Spinal cord (tissue), 10 donors: ENCODE measurements around the gene DISC1. TPM values are rescaled to one million over a fixed set of nuclear protein-coding genes. Genes with fewer than 3 reads are reported as not detected.
A peak's percentile ranks its signal among the peaks of the same experiment; 100 is the strongest.

Source experiments
- DNase-seq, 6 donors: peaks; one replicate each; pipeline versions ENCODE4 v3.0.0 to v3.0.0-alpha.2; 2013 to 2015; ENCODE audit warnings: low spot score in 6 of 6, low read depth in 4 of 6
- H3K27ac ChIP-seq: one replicate; pipeline ENCODE4 v1.5.1; 2013; ENCODE audit warnings: low read depth, low read length, control low read depth
- H3K27me3 ChIP-seq: one replicate; pipeline ENCODE4 v1.6.1; 2013; ENCODE audit warnings: low read length; ENCODE audit not compliant: control insufficient read depth, insufficient read depth
- H3K36me3 ChIP-seq: one replicate; pipeline ENCODE4 v1.6.1; 2013; ENCODE audit warnings: low read length; ENCODE audit not compliant: control insufficient read depth, insufficient read depth
- H3K4me1 ChIP-seq: one replicate; pipeline ENCODE4 v1.6.1; 2013; ENCODE audit warnings: low read length; ENCODE audit not compliant: control insufficient read depth, insufficient read depth
- H3K4me3 ChIP-seq: one replicate; pipeline ENCODE4 v1.5.1; 2013; ENCODE audit warnings: low read depth, low read length, control low read depth
- H3K9me3 ChIP-seq: one replicate; pipeline ENCODE4 v1.6.1; 2013; ENCODE audit warnings: low read length; ENCODE audit not compliant: control insufficient read depth, insufficient read depth
- WGBS: methylation state at CpG from one replicate; pipeline ENCODE4 v1.1.5; 2013; ENCODE audit warnings: missing lambda C conversion rate; ENCODE audit not compliant: insufficient coverage; 5-methylcytosine and 5-hydroxymethylcytosine counted together
- polyA plus RNA-seq, 2 donors: library from polyadenylated mRNA; unstranded; fragments of 120-200 nt; gene quantifications; one replicate each; pipeline ENCODE4 v1.2.1, GENCODE V29; 2013; ENCODE audit not compliant: insufficient read length in 2 of 2
- total RNA-seq, 2 donors: library from RNA; depleted of rRNA in 1 of 2; stranded (reverse); fragments of 120-200 nt in 1 of 2; fragments of >200 nt in 1 of 2; gene quantifications; one replicate each; pipeline versions ENCODE4 v1.2.3 to v1.2.4, GENCODE V29; 2013 to 2014
- donor health status: healthy.

Gene DISC1
- total and polyA plus RNA-seq, 4 donors = 8.3 to 22.1 (median 13.7) TPM

DNA sequence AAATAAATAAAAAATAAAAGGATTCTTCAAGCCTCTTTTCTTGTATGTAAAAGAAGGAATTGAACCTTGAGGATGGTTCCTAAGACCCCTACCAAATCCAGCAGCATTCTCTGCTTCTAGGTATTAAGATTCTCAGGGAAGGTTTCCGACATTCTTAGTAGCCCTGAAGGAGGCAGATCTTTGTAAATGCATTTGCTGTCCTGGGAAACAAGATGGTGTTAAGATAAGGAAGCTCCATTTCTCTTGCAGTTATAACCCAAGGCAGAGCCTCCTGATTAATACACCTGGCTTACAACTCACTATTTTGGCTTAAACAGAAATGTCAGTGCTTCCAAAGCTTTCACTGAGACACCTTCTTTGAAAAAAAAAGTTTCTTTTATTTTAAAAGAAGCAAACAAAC, 393.8 kb downstream of the DISC1 start:
- Histone ChIP-seq H3K27me3 (no peaks in the 10 kb centered on the region), H3K9me3 (no peaks in the 10 kb centered on the region), H3K4me3 (no peak overlapping the region), H3K4me1 (no peaks in the 10 kb centered on the region), H3K27ac (no peak overlapping the region), H3K36me3 (no peaks in the 10 kb centered on the region)
- no peak for DNase-seq
- WGBS = no CpG with 5 or more reads among the region's 1 CpG

DNA sequence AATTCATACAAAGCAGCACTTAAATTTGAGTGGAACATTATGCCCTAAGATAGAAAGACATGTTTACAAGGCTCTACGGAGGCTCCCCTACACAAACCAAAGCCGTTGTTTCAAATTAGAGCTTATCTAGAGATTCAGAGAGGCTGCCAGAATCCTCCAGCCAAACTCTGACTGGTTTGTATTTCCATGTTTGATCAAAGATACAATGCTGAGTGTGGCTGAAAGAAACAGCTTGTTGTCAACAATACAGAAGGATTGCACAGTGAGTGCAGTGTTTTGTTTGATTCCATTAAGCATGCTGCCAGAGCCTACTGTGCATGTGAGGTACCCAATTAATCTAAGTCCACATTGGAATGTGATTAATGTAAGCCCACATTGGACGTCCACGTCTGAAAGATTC, 402.7 kb downstream of the DISC1 start:
- no peak overlapping the region for H3K27ac ChIP-seq
- no peaks in the 10 kb centered on the region for H3K9me3 ChIP-seq
- no peaks in the 10 kb centered on the region for H3K27me3 ChIP-seq
- no peaks in the 10 kb centered on the region for H3K36me3 ChIP-seq
- WGBS = 0% methylated on average over 1 of the region's 4 CpGs
- H3K4me3 ChIP-seq = no peak overlapping the region
- no peaks in the 10 kb centered on the region for H3K4me1 ChIP-seq
- DNase-seq = peak in 2 of 6 donors; percentile 56 to 68

DNA sequence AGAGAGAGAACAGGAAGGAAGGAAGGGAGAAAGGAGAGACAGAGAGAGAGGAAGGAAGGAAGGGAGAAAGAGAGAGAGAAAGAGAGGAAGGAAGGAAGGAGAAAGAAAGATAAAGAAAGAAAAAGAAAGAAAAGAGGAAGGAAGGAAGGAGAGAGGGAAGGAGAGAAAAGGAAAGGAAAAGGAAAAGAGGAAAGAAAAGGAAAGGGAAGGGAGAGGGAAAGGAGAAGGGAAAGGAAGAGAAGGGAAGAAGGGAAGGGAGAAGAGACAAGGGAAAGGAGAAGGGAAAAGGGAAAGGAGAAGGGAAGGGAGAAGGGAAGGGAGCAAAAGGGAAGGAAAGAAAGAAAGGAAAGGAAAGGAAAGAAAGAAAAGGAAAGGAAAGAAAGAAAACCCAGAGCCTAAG, 404.6 kb downstream of the DISC1 start:
- no peak for DNase-seq
- Histone ChIP-seq H3K9me3 (no peaks in the 10 kb centered on the region), H3K4me1 (no peaks in the 10 kb centered on the region), H3K36me3 (no peaks in the 10 kb centered on the region), H3K27me3 (no peaks in the 10 kb centered on the region), H3K4me3 (no peak overlapping the region), H3K27ac (no peak overlapping the region)

GRCh38 chr1:232033285-232033684, 406.7 kb downstream of the DISC1 start:
- Histone ChIP-seq H3K36me3 (no peaks in the 10 kb centered on the region), H3K4me1 (no peaks in the 10 kb centered on the region), H3K4me3 (no peak overlapping the region), H3K27ac (no peak overlapping the region), H3K9me3 (no peaks in the 10 kb centered on the region), H3K27me3 (no peaks in the 10 kb centered on the region)
- DNase-seq = no peak
- 93% methylated on average over 4 of the region's 4 CpGs for WGBS

- Histone ChIP-seq H3K9me3 (no peaks in the 10 kb centered on the region), H3K36me3 (no peaks in the 10 kb centered on the region), H3K4me1 (no peaks in the 10 kb centered on the region), H3K27me3 (no peaks in the 10 kb centered on the region), H3K27ac (no peak overlapping the region), H3K4me3 (no peak overlapping the region)
- DNase-seq = no peak
- WGBS = no CpG with 5 or more reads among the region's 1 CpG
Observed at GRCh38 chr1:232034556-232034955, 408.0 kb downstream of the DISC1 start.

GRCh38 chr1:232036181-232036933, 409.8 kb downstream of the DISC1 start:
- WGBS = 76% methylated on average over 11 of the region's 15 CpGs
- no peaks in the 10 kb centered on the region for H3K9me3 ChIP-seq

DNA sequence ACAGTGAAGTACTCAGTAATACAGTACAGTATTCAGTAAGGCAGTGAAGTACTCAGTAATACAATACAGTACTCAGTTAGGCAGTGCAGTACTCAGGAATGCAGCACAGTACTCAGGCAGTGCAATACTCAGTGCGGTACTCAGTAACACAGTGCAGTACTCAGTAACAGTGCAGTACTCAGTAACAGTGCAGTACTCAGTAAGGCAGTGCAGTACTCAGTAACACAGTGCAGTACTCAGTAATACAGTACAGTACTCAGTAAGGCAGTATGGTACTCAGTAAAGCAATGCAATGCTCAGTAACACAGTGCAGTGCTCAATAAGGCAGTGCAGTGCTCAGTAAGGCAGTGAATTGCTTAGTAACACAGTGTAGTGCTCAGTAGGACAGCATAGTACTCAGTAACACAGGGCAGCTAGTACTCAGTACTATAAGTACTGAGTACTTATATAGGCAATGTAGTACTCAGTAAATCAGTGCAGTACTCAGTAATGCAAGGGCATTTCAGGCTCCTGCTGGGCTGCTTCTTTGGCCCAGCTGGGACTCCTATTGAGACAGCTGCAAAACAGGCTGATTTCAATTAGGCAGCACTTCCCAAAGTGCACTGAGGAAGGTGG, 411.3 kb downstream of the DISC1 start:
- DNase-seq = no peak
- 100% methylated on average over 1 of the region's 1 CpG for WGBS
- no peaks in the 10 kb centered on the region for H3K27me3 ChIP-seq
- H3K9me3 ChIP-seq = no peaks in the 10 kb centered on the region
- no peaks in the 10 kb centered on the region for H3K36me3 ChIP-seq
- no peak overlapping the region for H3K27ac ChIP-seq
- H3K4me3 ChIP-seq = no peak overlapping the region
- no peaks in the 10 kb centered on the region for H3K4me1 ChIP-seq

More at GRCh38 chr1:232036181-232036933, 409.8 kb downstream of the DISC1 start:
- H3K4me3 ChIP-seq = no peak overlapping the region
- H3K4me1 ChIP-seq = no peaks in the 10 kb centered on the region
- no peaks in the 10 kb centered on the region for H3K36me3 ChIP-seq
- peak in 1 of 6 donors; percentile 23 for DNase-seq
- no peaks in the 10 kb centered on the region for H3K27me3 ChIP-seq
- H3K27ac ChIP-seq = no peak overlapping the region

GRCh38 chr1:232038706-232039677, 412.4 kb downstream of the DISC1 start:
- no peak overlapping the region for H3K27ac ChIP-seq
- no peaks in the 10 kb centered on the region for H3K36me3 ChIP-seq
- H3K9me3 ChIP-seq = no peaks in the 10 kb centered on the region
- H3K27me3 ChIP-seq = no peaks in the 10 kb centered on the region
- 81% methylated on average over 2 of the region's 8 CpGs for WGBS
- peak in 2 of 6 donors; percentile 68 to 69 for DNase-seq
- H3K4me1 ChIP-seq = no peaks in the 10 kb centered on the region
- no peak overlapping the region for H3K4me3 ChIP-seq

DNA sequence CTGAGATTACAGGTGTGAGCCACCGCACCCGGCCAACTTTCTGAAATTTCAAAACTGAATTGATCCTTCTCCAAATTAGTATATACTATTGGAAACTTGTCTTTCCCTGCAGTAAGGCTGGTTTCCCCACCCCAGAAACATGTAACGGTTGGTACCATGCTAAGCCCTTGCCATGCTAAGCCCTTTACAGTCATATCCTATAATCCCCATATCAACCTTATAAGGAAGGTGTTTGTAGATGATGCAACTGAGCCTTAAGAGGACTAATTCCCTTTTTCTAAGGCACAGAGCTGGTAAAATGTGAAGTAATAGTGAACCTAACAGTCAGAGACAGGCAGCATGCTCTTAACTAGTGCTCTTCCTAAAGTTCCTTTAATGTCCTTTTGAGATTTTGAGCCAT, 413.7 kb downstream of the DISC1 start:
- no peaks in the 10 kb centered on the region for H3K9me3 ChIP-seq
- H3K36me3 ChIP-seq = no peaks in the 10 kb centered on the region
- no peak for DNase-seq
- no CpG with 5 or more reads among the region's 3 CpGs for WGBS
- H3K4me3 ChIP-seq = no peak overlapping the region
- H3K27ac ChIP-seq = no peak overlapping the region
- H3K27me3 ChIP-seq = no peaks in the 10 kb centered on the region
- no peaks in the 10 kb centered on the region for H3K4me1 ChIP-seq
